AG04450 (cell line): ENCODE measurements around the gene ZNF652. TPM values are rescaled to one million over a fixed set of nuclear protein-coding genes. Genes with fewer than 3 reads are reported as not detected.

Source experiments
- CTCF ChIA-PET: fragments of 300-600, 350-600 bp; formaldehyde crosslinking; extraction: SDS; loops from one replicate; lab custom pipeline; 2022; ENCODE audit warnings: antibody characterized with exemption, inconsistent platforms; lab: Charles Lee
- POLR2A ChIA-PET: fragments of 350-600 bp; formaldehyde crosslinking; extraction: SDS; loops from one replicate; lab custom pipeline; 2021; ENCODE audit warnings: antibody characterized with exemption, inconsistent platforms; lab: Yijun Ruan, JAX
- DNase-seq: peaks from one replicate; pipeline ENCODE4 v3.0.0-alpha.2; 2011; ENCODE audit warnings: low read depth, low spot score
- H3K27ac ChIP-seq: one replicate; pipeline ENCODE4 v1.5.1; 2012; ENCODE audit warnings: low read depth, low read length, control low read depth
- H3K27me3 ChIP-seq: one replicate; pipeline ENCODE4 v1.6.0; 2012; ENCODE audit warnings: low read length; ENCODE audit not compliant: control insufficient read depth, insufficient read depth
- H3K4me3 ChIP-seq: 2 replicates; pipeline ENCODE4 v1.5.1; 2011; ENCODE audit warnings: mild to moderate bottlenecking, low read depth, low read length, control low read depth
- H3K9me3 ChIP-seq: 2 replicates; pipeline ENCODE4 v1.5.1; 2012; ENCODE audit warnings: low read length; ENCODE audit not compliant: control insufficient read depth, insufficient read depth
- CTCF ChIP-seq: IDR thresholded peaks from 2 replicates; pipeline ENCODE4 v1.5.1; 2011; ENCODE audit warnings: low read depth, low read length, control low read depth, inconsistent platforms
- polyA plus RNA-seq: library from polyadenylated mRNA; depleted of rRNA; stranded (reverse); fragments of >200 nt; gene quantifications from 2 replicates; pipeline ENCODE4 v1.2.3, GENCODE V29; 2011

ZNF652 gene
- polyA plus RNA-seq, 1 experiment, result 9.0 TPM

- Histone ChIP-seq H3K27me3 (no peaks in the 10 kb centered on the region), H3K9me3 (no peaks in the 10 kb centered on the region), H3K27ac (no peak overlapping the region), H3K4me3 (no peak overlapping the region)
- no peak for TF ChIP-seq CTCF
- CTCF ChIA-PET, result interaction anchor here (0.6 to 5.7 kb wide), 11 partner anchors 10 to 240 kb away, joined by 3 to 109 read pairs (median 7); no protein-coding TSS in a partner anchor
- no peak for DNase-seq
- POLR2A ChIA-PET, result no interaction called here
Measured at GRCh38 chr17:49316258-49316570, 45.8 kb downstream of the ZNF652 start.

GRCh38 chr17:49315551-49316257, 46.3 kb downstream of the ZNF652 start:
- POLR2A ChIA-PET, result no interaction called here
- CTCF ChIA-PET, result interaction anchor here (0.5 to 5.7 kb wide), 24 partner anchors 9 to 500 kb away, joined by 3 to 109 read pairs (median 4); no protein-coding TSS in a partner anchor
- Histone ChIP-seq H3K9me3 (no peaks in the 10 kb centered on the region), H3K27ac (no peak overlapping the region), H3K27me3 (no peaks in the 10 kb centered on the region), H3K4me3 (no peak overlapping the region)
- DNase-seq, result peak; percentile 68
- TF ChIP-seq CTCF, result peak; percentile 86

DNA sequence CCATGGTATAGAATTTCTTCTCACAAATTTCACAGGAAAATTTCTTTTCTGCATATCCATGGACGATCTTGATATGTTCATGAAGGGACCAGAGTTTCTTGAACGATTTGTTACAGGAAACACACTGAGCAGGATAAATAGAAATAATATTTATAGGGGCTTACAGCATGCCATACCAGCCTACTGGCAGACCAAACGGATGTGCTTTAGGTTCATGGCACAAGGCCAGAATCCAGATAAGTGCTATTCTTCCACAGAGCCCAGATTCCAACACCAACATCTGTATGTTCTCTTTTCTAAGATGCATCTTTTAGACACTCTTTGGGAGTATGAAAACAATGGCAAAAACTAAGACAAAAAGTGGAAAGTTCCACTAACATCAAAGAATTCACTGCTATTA, 49.3 kb downstream of the ZNF652 start:
- no peaks in the 10 kb centered on the region for H3K9me3 ChIP-seq
- TF ChIP-seq CTCF, result no peak
- no peak overlapping the region for H3K4me3 ChIP-seq
- no peak for DNase-seq
- POLR2A ChIA-PET, result no interaction called here
- no peak overlapping the region for H3K27ac ChIP-seq
- no peaks in the 10 kb centered on the region for H3K27me3 ChIP-seq
- CTCF ChIA-PET, result interaction anchor here (1.4 to 1.9 kb wide), 2 partner anchors 22 to 83 kb away, joined by 3 to 4 read pairs; no protein-coding TSS in a partner anchor

DNA sequence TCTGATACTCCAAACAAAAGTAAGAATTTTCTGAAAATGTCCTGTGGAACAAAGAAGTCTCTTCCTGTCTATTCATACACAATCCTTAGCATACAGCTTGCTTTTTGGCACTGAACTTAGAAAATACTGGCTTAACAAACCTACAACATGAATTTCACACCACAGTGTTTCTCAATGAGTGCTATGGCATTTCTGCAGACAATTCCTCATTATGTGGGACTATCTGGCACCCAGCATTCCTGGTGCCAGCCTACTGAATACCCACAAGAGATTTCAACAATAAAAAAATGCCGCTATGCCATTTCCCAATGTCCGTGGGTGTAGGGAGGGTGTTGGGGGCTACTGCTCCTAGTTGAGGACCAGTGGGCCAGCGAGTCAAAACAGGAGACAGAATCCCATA, 62.1 kb downstream of the ZNF652 start:
- ChIA-PET POLR2A (interaction anchor here (0.6 kb wide), 1 partner anchor 57 kb away, joined by 3 read pairs; no protein-coding TSS in a partner anchor), CTCF (interaction anchor here (1.4 kb wide), 1 partner anchor 9 kb away, joined by 6 read pairs; no protein-coding TSS in a partner anchor)
- H3K4me3 ChIP-seq, result no peak overlapping the region
- H3K27ac ChIP-seq, result no peak overlapping the region
- TF ChIP-seq CTCF, result no peak
- DNase-seq, result no peak
- no peaks in the 10 kb centered on the region for H3K27me3 ChIP-seq
- no peaks in the 10 kb centered on the region for H3K9me3 ChIP-seq

GRCh38 chr17:49298371-49298976, 63.6 kb downstream of the ZNF652 start:
- ChIA-PET POLR2A (interaction anchor here (0.5 to 0.6 kb wide), 2 partner anchors 31 to 38 kb away, joined by 4 to 5 read pairs; no protein-coding TSS in a partner anchor), CTCF (interaction anchor here (0.7 to 1.5 kb wide), 2 partner anchors 17 to 118 kb away, joined by 4 read pairs; no protein-coding TSS in a partner anchor)
- H3K9me3 ChIP-seq, result no peaks in the 10 kb centered on the region
- H3K27ac ChIP-seq, result no peak overlapping the region
- TF ChIP-seq CTCF, result no peak
- no peaks in the 10 kb centered on the region for H3K27me3 ChIP-seq
- no peak overlapping the region for H3K4me3 ChIP-seq
- DNase-seq, result no peak
